HCT116 (cell line): ENCODE data around the gene SMYD3. TPM values are rescaled to one million over a fixed set of nuclear protein-coding genes. Genes with fewer than 3 reads are reported as not detected.

Experiments
- ATAC-seq: fragments of 200-7000 bp; cut with Tn5 transposase; 2 replicates; pipeline ENCODE4 v1.9.1; 2020; ENCODE audit warnings: mild to moderate bottlenecking, moderate library complexity
- BruUV-seq: library from RNA; stranded (reverse); fragments of 400-500 nt; replicated peaks from 2 replicates; lab custom pipeline; 2021; lab: Mats Ljungman, UMichigan
- CTCF ChIA-PET: fragments of 300-600 bp; sonication (Branson Sonifier 250); formaldehyde crosslinking; loops from one replicate; lab custom pipeline; 2021; ENCODE audit warnings: antibody characterized with exemption; lab: Charles Lee
- POLR2A ChIA-PET: fragments of 300-600, 350-600 bp; sonication (Branson Sonifier 250); formaldehyde crosslinking; loops from one replicate; lab custom pipeline; 2021; ENCODE audit warnings: antibody characterized with exemption; lab: Charles Lee
- RAD21 ChIA-PET, 2 experiments: fragments of 300-600 bp; sonication (Branson Sonifier 250); formaldehyde crosslinking; loops; one replicate each; lab custom pipeline; 2023; ENCODE audit warnings: low total read pairs in 2 of 2; ENCODE audit not compliant: uncharacterized antibody in 2 of 2, unreplicated experiment in 2 of 2, low non-redundant PET in 1 of 2; lab: Charles Lee
- DNase-seq: peaks from one replicate; pipeline ENCODE4 v3.0.0-alpha.2; 2010; ENCODE audit warnings: low read depth, low spot score
- H2AFZ ChIP-seq: fragments of 200-600 bp; shearing (Covaris generic), sonication (generic); 2 replicates; pipeline ENCODE4 v1.6.1; 2017; ENCODE audit warnings: low read depth, mixed run types, mixed read lengths, antibody characterized with exemption, low read length; ENCODE audit not compliant: poor library complexity, severe bottlenecking
- H3K27ac ChIP-seq: 2 replicates; pipeline ENCODE4 v1.5.1; 2012; ENCODE audit warnings: low read depth, low read length
- H3K27me3 ChIP-seq: fragments of 200-600 bp; sonication (generic); 2 replicates; pipeline ENCODE4 v1.6.1; 2016; ENCODE audit warnings: mixed run types, low read length, mixed read lengths; ENCODE audit not compliant: insufficient read depth
- H3K36me3 ChIP-seq, 2 experiments: fragments of 200-500 bp in 1 of 2; fragments of 200-600 bp in 1 of 2; sonication (Bioruptor generic) in 1 of 2; sonication (generic) in 1 of 2; 2 replicates each; pipeline versions ENCODE4 v1.5.1 to v1.6.1; 2014 to 2016; ENCODE audit warnings: low read length in 2 of 2, inconsistent platforms in 1 of 2, mixed read lengths in 1 of 2, mixed run types in 1 of 2; ENCODE audit not compliant: insufficient read depth in 2 of 2, control insufficient read depth in 1 of 2
- H3K4me1 ChIP-seq, 2 experiments: fragments of 200-600 bp in 1 of 2; sonication (generic) in 1 of 2; 2 replicates each; pipeline versions ENCODE4 v1.5.1 to v1.6.1; 2012 to 2017; ENCODE audit warnings: low read length in 2 of 2, inconsistent platforms in 1 of 2, mild to moderate bottlenecking in 1 of 2, mixed read lengths in 1 of 2, mixed run types in 1 of 2, moderate library complexity in 1 of 2; ENCODE audit not compliant: insufficient read depth in 2 of 2, control insufficient read depth in 1 of 2
- H3K4me2 ChIP-seq: fragments of 200-600 bp; sonication (generic); 2 replicates; pipeline ENCODE4 v1.6.1; 2017; ENCODE audit warnings: mixed run types, low read length, mixed read lengths
- H3K4me3 ChIP-seq, 2 experiments: fragments of 200-600 bp in 1 of 2; sonication (generic) in 1 of 2; replicated peaks in 1 of 2; 2 replicates each; pipeline ENCODE4 v1.5.1; 2011 to 2016; ENCODE audit warnings: low read length in 2 of 2, control low read depth in 1 of 2, low read depth in 1 of 2, mild to moderate bottlenecking in 1 of 2, mixed read lengths in 1 of 2, mixed run types in 1 of 2
- H3K79me2 ChIP-seq: fragments of 200-600 bp; sonication (generic); 2 replicates; pipeline ENCODE4 v1.6.1; 2017; ENCODE audit warnings: mild to moderate bottlenecking, mixed run types, low read length, moderate library complexity, mixed read lengths; ENCODE audit not compliant: insufficient read depth
- H3K9ac ChIP-seq: fragments of 200-600 bp; sonication (generic); 2 replicates; pipeline ENCODE4 v1.6.1; 2016; ENCODE audit warnings: low read length, mixed read lengths
- H3K9me2 ChIP-seq: fragments of 200-600 bp; sonication (generic), shearing (Covaris generic); 2 replicates; pipeline ENCODE4 v1.6.1; 2017; ENCODE audit warnings: mixed run types, mild to moderate bottlenecking, moderate library complexity; ENCODE audit not compliant: insufficient read depth
- H3K9me3 ChIP-seq, 2 experiments: fragments of 200-500 bp in 1 of 2; fragments of 200-600 bp in 1 of 2; sonication (Bioruptor generic) in 1 of 2; sonication (generic) in 1 of 2; 2 replicates each; pipeline ENCODE4 v1.6.1; 2014 to 2017; ENCODE audit warnings: low read length in 2 of 2, mixed read lengths in 2 of 2, inconsistent platforms in 1 of 2, low read depth in 1 of 2, mild to moderate bottlenecking in 1 of 2, mixed run types in 1 of 2, moderate library complexity in 1 of 2; ENCODE audit not compliant: control insufficient read depth in 1 of 2, insufficient read depth in 1 of 2
- H4K20me1 ChIP-seq: fragments of 200-600 bp; sonication (generic), shearing (Covaris generic); 2 replicates; pipeline ENCODE4 v1.6.1; 2017; ENCODE audit warnings: mixed run types, mild to moderate bottlenecking, moderate library complexity; ENCODE audit not compliant: insufficient read depth
- ELF1 ChIP-seq: IDR thresholded peaks from 2 replicates; pipeline ENCODE4 v1.6.1; 2012; ENCODE audit warnings: low read depth, borderline replicate concordance
- POLR2AphosphoS5 ChIP-seq: IDR thresholded peaks from 2 replicates; pipeline ENCODE4 v1.6.1; 2011; ENCODE audit warnings: mild to moderate bottlenecking, low read depth, low read length, moderate library complexity
- SRF ChIP-seq: IDR thresholded peaks from 2 replicates; pipeline ENCODE4 v1.6.1; 2012; ENCODE audit warnings: low read depth
- ZFX ChIP-seq: fragments of 450-650 bp; IDR thresholded peaks from 2 replicates; pipeline ENCODE4 v1.6.1; 2017
- intact Hi-C: fragments of 100-400 bp; cut with micrococcal nuclease; formaldehyde crosslinking; loops from 2 replicates; pipeline ENCODE4 v1.10.0; 2022
- total RNA-seq: library from RNA; stranded (reverse); gene quantifications from one replicate; pipeline ENCODE4 v1.2.1, GENCODE V29; 2021; ENCODE audit not compliant: unreplicated experiment

SMYD3 gene
- total RNA-seq, 1 experiment from 2014 or later, result 33.6 TPM

DNA sequence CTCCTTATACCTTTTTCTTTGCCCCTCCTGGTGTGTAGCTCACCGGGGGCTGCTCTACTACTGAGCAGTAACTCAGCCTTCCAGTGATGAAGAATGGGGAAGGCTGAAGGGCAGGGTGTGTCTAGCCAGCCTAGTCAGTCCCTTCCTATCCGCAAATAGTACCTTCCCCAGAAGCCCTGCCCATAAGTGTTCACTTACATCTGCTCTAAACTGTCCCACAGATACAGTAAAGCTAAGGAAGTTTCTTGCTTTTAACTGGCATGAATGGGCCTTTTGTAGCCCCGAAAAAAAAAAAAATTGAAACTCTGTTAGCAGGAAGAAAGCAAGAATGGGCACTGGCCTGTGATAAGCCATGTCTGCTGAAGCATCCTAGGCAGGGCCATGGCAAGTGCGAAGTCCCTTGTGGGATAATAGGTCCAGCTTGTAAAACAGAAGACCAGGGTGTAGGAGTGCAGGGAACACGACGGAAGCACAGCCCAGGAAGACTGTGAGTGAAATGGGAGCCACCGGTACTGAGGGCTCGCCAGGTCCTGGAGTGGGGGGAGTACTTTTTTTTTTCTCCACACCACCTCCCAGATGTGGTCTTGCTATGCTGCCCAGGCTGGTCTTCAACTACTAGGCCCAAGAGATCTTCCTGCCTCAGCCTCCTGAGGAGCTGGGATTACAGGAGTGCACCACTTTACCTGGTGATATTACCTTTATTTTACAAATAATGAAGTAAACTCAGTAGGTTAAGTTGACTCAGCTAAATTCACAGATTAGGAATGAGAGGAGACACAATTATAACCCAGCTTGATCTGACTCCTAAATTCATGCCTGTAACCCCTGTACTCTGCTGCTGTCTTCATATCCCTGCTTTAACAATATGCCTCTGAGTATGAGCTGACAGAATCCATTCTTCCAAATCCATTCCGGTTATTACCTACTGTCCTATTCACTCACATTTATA lies 347.5 kb downstream of the SMYD3 start:
- intact Hi-C loops, result loop anchor here (10.0 kb wide), 1 partner anchor 1325 kb away; the partner anchor contains the start of gene COX20
- H2AFZ ChIP-seq, result no peak overlapping the region
- H3K4me2 ChIP-seq, result no peak overlapping the region
- ChIA-PET POLR2A (no interaction called here), RAD21 (no interaction called here), CTCF (no interaction called here)
- DNase-seq (no peak), ATAC-seq (no peak)
- no peaks in the 10 kb centered on the region for H4K20me1 ChIP-seq
- H3K27ac ChIP-seq, result no peak overlapping the region
- no peaks in the 10 kb centered on the region for H3K79me2 ChIP-seq
- H3K27me3 ChIP-seq, result no peaks in the 10 kb centered on the region
- H3K4me1 ChIP-seq, result peaks cover 30 to 47% of the 10 kb centered on the region in 2 experiments
- no peaks in the 10 kb centered on the region for H3K36me3 ChIP-seq
- no TSS peak for BruUV-seq
- no peak overlapping the region for H3K9ac ChIP-seq
- H3K9me2 ChIP-seq, result no peaks in the 10 kb centered on the region
- no peak overlapping the region for H3K4me3 ChIP-seq
- no peak for TF ChIP-seq ELF1
- TF ChIP-seq ZFX, result no peak
- no peaks in the 10 kb centered on the region for H3K9me3 ChIP-seq

DNA sequence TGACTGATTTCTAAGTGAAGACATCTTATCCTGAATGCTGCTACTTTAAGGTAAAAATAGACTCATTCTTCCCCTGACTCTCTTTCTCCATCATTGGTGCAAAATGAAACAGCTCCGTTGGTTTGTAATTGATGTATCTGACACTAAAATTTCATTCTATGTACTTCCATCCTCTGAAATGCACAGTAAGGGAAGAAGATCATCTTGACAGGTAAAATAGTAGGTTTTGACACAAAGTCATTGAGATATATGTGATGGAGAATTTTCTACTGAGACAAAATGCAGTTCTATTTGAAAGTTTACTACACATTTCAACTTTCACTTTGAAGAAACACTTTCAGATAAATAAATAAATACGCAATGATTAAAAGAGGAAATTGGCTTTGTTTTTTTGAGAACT lies 348.9 kb downstream of the SMYD3 start:
- Histone ChIP-seq H3K9me3 (no peaks in the 10 kb centered on the region), H3K9ac (no peak overlapping the region), H3K4me2 (no peak overlapping the region), H4K20me1 (no peaks in the 10 kb centered on the region), H3K27me3 (no peaks in the 10 kb centered on the region), H3K4me3 (no peak overlapping the region), H3K9me2 (no peaks in the 10 kb centered on the region), H2AFZ (no peak overlapping the region), H3K4me1 (peaks cover 35 to 61% of the 10 kb centered on the region in 2 experiments), H3K27ac (no peak overlapping the region), H3K36me3 (no peaks in the 10 kb centered on the region), H3K79me2 (no peaks in the 10 kb centered on the region)
- ChIA-PET CTCF (no interaction called here), RAD21 (no interaction called here), POLR2A (no interaction called here)
- ATAC-seq (no peak), DNase-seq (no peak)
- intact Hi-C loops, result loop anchor here (10.0 kb wide), 1 partner anchor 1323 kb away; the partner anchor contains the start of gene COX20
- TF ChIP-seq POLR2AphosphoS5 (no peak), SRF (no peak)
- BruUV-seq, result no TSS peak
